Kasumi-1 (cell line): ENCODE data around the gene PAAF1.
"Not testable (repeated sequence)": the region's sequence is repeated elsewhere in the genome, so short reads cannot be mapped to it uniquely, and the experiment has no call there.

Source experiments
- DNase-seq, 2 experiments: peaks; one replicate each; lab custom pipeline; 2025; lab: John Stamatoyannopoulos, UW

PAAF1 gene

GRCh38 chr11:73876424-73877310 is at the start of gene PAAF1, which contains the start of gene COA4:
Gene PAAF1, plus strand, starts transcription at chr11:73876999. Its CDS starts 23 bp downstream, at chr11:73877022.
Gene COA4, minus strand, starts transcription at chr11:73876846. Its CDS starts 3,468 bp downstream, at chr11:73873378.
- peak; percentile 97 to 98 for DNase-seq

- DNase-seq = no peak
Measured at GRCh38 chr11:73830261-73830660, 46.5 kb upstream of the PAAF1 start.

DNA sequence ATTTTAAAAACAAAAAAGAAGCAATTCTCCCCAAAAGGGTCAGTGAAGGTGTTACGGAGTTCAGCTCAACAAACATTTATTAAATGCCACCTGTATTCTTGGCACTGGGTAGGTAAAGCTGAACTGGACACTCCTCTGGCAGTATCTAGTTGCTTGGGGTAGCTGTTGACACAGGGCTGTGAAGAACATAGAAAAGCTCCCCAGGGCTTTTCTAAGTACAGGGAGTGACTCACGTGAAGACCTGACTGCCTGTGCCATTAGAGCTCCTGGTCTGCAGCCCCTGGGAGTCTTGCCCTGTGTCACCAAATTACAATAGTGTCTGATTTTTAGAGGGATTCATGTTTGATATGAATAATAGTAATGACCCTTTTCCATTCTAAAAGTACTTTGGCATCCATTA is 43.7 kb upstream of the PAAF1 start:
- no peak for DNase-seq

DNA sequence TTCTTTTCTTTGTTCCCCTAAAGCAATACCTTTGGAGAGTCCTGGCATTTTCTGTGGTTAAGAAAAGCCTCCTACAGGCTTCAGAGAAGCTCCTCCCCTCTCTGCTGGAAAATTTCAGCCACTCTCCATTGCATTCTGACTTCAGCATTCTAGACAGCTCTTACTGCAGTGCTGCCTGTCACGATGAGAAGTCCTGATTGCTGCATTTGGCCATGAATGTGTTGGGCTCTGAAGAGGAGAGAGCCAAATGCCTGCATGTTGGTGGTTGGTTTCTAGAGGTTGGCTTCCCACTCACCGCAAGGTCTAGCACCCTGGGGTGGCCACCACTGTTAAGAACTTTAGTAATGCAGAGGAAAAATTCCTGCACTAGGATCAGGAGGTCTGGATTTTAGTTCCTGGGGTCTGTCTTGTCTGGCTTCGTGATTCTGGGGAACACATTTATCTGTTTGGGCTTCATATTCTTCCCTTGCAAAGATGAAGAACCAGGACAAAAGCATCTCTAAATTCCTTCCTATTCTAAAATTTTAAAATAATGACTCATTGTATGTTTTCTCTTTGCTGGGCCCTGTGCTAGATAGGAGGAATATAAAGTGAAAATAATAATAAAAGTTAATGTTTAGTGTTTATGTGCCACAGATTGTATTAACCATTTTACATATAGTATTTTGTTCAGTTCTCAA is 38.2 kb upstream of the PAAF1 start:
- DNase-seq = no peak

- no peak for DNase-seq
Measured at GRCh38 chr11:73839123-73839457, 37.7 kb upstream of the PAAF1 start.

GRCh38 chr11:73851046-73851764 is 25.6 kb upstream of the PAAF1 start:
- peak; percentile 64 to 85 for DNase-seq

DNA sequence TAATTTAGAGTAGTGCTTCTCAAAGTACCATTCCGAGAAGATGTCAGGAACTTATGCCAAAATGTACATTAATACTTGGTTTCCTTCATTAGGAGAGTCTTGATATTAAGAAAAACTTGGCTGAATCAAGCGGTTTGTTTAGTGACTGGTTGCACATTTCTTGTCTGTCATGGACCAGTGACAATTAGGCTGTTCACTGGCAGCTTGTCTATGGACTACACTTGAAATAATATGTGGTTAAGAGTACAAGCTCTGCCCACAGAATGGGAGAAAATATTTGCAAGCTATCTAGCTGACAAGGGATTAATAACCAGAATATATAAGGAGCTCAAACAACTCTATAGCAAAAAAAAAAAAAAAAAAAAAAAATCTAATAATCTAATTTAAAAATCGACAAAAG is 24.8 kb upstream of the PAAF1 start:
- no peak for DNase-seq

- DNase-seq = no peak
Measured at GRCh38 chr11:73854680-73855079, 22.1 kb upstream of the PAAF1 start.

GRCh38 chr11:73856031-73856567 is 20.7 kb upstream of the PAAF1 start:
- no peak for DNase-seq

DNA sequence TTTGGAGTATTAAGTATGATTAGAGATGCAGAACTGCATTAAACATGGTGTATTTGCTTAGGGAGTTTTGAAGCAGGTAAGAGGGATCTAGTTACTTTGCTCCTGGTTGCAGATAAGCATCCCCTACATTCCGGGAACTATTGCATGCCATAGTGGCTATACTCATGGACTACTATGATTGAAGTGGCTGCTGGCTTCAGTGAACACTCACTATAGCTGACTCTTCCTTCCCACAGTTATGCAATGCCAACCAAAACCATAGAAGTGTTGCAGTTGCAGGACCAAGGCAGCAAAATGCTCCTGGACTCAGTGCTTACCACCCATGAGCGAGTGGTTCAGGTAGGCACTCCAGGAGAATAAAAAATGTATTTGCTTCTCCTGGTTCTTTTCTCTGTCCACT is 17.1 kb upstream of the PAAF1 start:
- DNase-seq = no peak

DNA sequence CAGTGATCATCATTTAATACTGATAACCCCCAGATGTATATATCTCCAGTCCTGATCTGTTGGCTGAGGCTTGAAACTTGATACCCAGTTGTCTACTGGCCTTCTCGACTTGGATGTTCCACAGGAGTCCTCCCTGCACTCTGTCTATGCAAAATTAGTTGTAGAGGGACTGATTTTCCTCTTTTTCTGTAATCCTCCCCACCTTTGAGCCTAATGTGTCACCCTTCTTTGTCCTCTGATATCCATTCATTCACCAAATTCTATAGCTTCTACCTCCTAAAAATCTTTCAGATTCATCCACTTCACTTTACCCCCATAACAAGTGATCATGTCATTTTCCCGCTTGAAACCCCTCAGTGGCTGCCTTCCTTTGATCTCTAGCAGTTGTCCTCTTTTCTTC is 16.6 kb upstream of the PAAF1 start:
- DNase-seq = no peak

DNA sequence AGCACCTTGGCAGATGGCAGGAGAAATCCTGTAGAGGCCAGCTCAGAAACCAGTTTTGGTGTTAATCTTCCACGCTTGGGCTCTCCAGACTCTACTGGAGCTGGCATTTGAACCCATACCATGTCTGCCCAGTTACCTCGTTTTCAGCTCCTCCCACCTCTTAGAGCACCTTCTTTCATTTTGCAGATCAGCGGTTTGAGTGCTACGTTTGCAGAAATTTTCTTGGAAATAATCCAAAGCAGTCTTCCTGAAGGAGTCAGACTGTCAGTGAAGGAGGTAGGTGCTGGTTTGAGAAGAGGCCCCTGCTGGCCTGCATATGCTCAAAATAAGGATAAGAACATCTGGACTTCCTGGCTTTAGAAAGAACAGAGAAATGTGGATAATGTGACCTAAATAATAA is 13.8 kb upstream of the PAAF1 start:
- no peak for DNase-seq

DNA sequence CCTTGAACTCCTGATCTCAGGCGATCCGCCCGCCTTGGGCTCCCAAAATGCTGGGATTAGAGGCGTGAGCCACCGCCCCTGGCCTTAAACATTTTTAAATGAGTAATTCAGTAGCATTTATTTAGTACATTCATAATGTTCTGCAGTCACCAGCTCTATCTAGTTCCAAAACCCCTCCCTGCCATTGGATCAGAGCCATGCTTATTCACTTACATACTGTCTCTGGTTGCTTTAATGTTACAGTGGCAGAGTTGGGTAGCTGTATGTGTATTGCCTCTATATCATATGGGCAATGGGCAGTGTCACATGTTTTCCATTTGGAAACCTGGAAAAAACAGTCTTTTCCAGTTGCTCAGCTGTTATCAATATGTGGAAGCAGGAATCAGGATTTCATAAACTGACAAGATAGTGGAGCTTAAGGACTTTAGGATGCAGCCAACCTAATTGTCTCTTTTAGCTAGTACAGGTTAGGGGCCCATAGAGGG is 10.7 kb upstream of the PAAF1 start:
- DNase-seq = no peak

GRCh38 chr11:73866586-73866996 is 10.2 kb upstream of the PAAF1 start:
- DNase-seq = no peak

DNA sequence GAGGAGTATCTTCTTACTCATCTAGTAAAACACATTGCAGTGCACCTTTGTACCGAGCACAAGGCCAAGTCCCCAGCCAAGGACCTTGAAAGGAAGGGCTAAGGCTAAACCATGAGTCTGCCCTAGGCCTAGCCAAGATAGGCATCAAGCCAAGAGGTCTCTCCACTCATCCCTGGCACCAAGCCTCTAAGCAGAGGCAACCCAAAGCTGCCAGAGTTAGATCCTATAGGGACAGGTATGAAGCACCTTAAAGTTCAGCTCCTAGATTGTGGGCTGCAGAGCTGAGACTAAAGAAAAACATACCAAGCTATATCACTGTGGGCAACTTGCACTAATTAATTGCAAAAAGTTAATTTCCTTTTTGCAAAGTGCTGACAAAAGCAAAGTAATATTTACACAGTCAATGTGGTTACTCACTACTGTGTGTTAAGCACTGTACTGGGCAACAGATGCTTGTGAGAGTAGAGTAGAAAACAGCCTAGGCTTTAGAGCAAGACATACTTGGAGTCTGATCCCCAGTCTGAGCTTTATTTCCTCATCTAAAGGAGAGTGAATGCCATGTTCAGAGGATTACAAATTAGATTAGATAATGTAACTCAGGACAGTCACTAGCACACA is 7.4 kb upstream of the PAAF1 start:
- no peak for DNase-seq

GRCh38 chr11:73870261-73870660 is 6.5 kb upstream of the PAAF1 start:
- DNase-seq = no peak

DNA sequence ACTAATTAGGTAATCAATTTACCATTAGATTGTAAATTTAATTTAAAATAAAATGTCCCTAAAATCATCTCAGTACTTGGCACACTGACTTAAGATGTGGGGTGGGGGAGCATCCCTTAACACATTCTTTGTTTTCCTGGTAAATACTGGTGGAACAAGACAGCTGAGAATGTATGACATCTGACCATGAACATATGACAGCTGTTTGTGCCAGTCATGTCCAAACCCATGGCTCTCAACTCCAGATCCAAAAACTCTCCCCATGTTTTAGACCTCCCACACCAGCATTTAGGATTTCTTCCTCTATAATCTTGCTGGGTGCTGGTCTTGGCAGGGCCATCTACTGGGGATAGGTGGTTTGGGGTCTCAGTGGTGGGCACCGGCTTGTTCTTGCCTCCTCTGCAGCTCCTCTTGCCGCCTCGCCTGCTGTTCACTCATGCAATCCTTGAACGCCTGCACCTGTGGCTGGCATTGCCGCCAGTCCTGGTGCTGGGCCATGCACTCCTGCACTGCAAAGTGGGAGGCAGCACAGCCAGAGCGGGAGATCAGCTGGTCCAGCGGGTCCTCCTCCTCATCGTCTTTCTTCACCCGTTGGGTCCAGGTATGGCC is 3.9 kb upstream of the PAAF1 start:
- DNase-seq = no peak

DNA sequence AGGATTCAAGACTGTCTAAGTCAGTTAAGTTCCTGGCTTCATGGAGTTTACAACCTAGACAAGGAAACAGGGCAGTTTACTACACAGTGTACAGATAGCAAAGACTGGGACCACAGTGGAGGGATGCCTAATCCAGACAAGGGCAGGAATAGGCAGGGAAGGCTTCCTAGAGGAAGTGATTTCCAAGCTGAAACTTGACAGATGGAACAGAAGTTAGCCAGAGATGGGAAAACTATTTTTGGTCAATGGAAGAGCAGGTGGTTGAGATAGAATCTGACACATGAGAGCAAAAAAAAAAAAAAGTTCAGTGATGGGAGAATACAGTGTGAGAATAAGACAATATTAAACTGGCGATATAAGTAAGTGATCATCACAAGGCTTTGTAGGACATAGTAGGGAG is 1.4 kb upstream of the PAAF1 start:
- no peak for DNase-seq

GRCh38 chr11:73875840-73876239 is 959 bp upstream of the PAAF1 start:
- no peak for DNase-seq

DNA sequence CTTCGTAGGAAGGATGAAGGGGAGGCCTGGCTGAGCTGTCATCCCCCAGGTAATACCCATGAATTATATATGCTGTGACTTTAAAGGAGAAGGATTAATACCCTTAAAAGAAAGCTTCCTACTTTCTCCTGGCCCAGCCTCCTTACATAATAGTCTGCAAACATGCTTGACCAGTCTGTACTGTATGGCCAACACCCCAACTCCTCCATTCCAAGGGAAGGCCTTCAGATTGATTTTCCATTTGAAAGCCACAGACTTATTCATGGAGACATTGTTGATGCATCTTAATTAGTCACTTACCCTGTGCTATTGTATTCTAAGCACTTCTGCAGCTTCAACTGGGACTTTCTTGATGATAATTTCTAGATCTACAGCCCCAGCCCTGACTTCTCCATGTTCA is 2.0 kb downstream of the PAAF1 start:
- no peak for DNase-seq

GRCh38 chr11:73880449-73880848 is 3.6 kb downstream of the PAAF1 start:
- DNase-seq = not testable (repeated sequence)
